OCI-LY7 (cell line): ENCODE results near the gene KCNT1. TPM values are rescaled to one million over a fixed set of nuclear protein-coding genes. Genes with fewer than 3 reads are reported as not detected.

Experiments used
- BruUV-seq: library from RNA; stranded (reverse); fragments of 400-500 nt; replicated peaks from 2 replicates; lab custom pipeline; 2021; lab: Mats Ljungman, UMichigan
- CTCF ChIA-PET: fragments of 300-600 bp; sonication (Branson Sonifier 250); formaldehyde crosslinking; loops from one replicate; lab custom pipeline; 2022; ENCODE audit warnings: antibody characterized with exemption; ENCODE audit not compliant: unreplicated experiment; lab: Charles Lee
- POLR2A ChIA-PET: fragments of 300-600 bp; sonication (Branson Sonifier 250); formaldehyde crosslinking; loops from one replicate; lab custom pipeline; 2022; ENCODE audit warnings: antibody characterized with exemption; lab: Charles Lee
- DNase-seq: peaks from one replicate; pipeline ENCODE4 v3.0.0-alpha.2; 2015; ENCODE audit warnings: low spot score
- H2AFZ ChIP-seq: fragments of 200-600 bp; sonication (generic), shearing (Covaris generic); 2 replicates; pipeline ENCODE4 v1.6.1; 2014; ENCODE audit warnings: mild to moderate bottlenecking, antibody characterized with exemption, low read length, moderate library complexity
- H3K27ac ChIP-seq: fragments of 200-600 bp; sonication (generic); 2 replicates; pipeline ENCODE4 v1.5.1; 2014; ENCODE audit warnings: mixed run types, low read depth, mild to moderate bottlenecking, moderate library complexity, low read length, inconsistent platforms; ENCODE audit not compliant: poor library complexity, severe bottlenecking
- H3K36me3 ChIP-seq: fragments of 200-600 bp; sonication (generic); 2 replicates; pipeline ENCODE4 v1.6.1; 2014; ENCODE audit warnings: mild to moderate bottlenecking, antibody characterized with exemption, low read length, moderate library complexity, mixed read lengths; ENCODE audit not compliant: insufficient read depth
- H3K4me1 ChIP-seq: fragments of 200-600 bp; sonication (generic); 2 replicates; pipeline ENCODE4 v1.5.1; 2014; ENCODE audit warnings: mild to moderate bottlenecking, low read length; ENCODE audit not compliant: insufficient read depth, poor library complexity, severe bottlenecking
- H3K4me2 ChIP-seq: fragments of 200-600 bp; sonication (generic); 2 replicates; pipeline ENCODE4 v1.6.1; 2014; ENCODE audit warnings: mild to moderate bottlenecking, low read length
- H3K4me3 ChIP-seq: fragments of 200-600 bp; sonication (generic); 2 replicates; pipeline ENCODE4 v1.5.1; 2014; ENCODE audit warnings: mild to moderate bottlenecking, low read depth, low read length; ENCODE audit not compliant: poor library complexity, severe bottlenecking
- H3K79me2 ChIP-seq: fragments of 200-600 bp; sonication (generic); 2 replicates; pipeline ENCODE4 v1.6.1; 2016; ENCODE audit warnings: low read depth, mild to moderate bottlenecking, low read length, moderate library complexity, mixed read lengths; ENCODE audit not compliant: insufficient read depth
- H3K9me2 ChIP-seq: fragments of 200-600 bp; sonication (generic); 2 replicates; pipeline ENCODE4 v1.6.1; 2016; ENCODE audit warnings: mild to moderate bottlenecking, low read length, mixed read lengths; ENCODE audit not compliant: insufficient read depth
- H3K9me3 ChIP-seq: fragments of 200-600 bp; sonication (generic); 2 replicates; pipeline ENCODE4 v1.6.1; 2014; ENCODE audit warnings: mild to moderate bottlenecking, mixed run types, low read length, mixed read lengths
- H4K20me1 ChIP-seq: fragments of 200-600 bp; sonication (generic); 2 replicates; pipeline ENCODE4 v1.6.1; 2014; ENCODE audit warnings: mild to moderate bottlenecking, antibody characterized with exemption, low read length, moderate library complexity, mixed read lengths; ENCODE audit not compliant: insufficient read depth
- EZH2phosphoT487 ChIP-seq: fragments of 200-600 bp; sonication (generic); IDR thresholded peaks from 2 replicates; pipeline ENCODE4 v1.6.1; 2018; ENCODE audit warnings: low read depth, borderline replicate concordance, mild to moderate bottlenecking, mixed run types, antibody characterized with exemption, low read length, moderate library complexity, mixed read lengths
- intact Hi-C: fragments of 100-400 bp; cut with micrococcal nuclease; formaldehyde crosslinking; loops from one replicate; pipeline ENCODE4 v1.10.0; 2022; ENCODE audit not compliant: unreplicated experiment
- total RNA-seq, 2 experiments: library from RNA; depleted of rRNA in 1 of 2; stranded (reverse); fragments of >200 nt in 1 of 2; shearing (Covaris generic) in 1 of 2; gene quantifications; 2 replicates each; pipeline ENCODE4 v1.2.3, GENCODE V29; 2014 to 2022
- TF ChIP-seq, protein P1 (sequence below): fragments of 200-600 bp; sonication (generic); conservative IDR thresholded peaks from 2 replicates; pipeline ENCODE4 v1.5.1; 2014; ENCODE audit warnings: mild to moderate bottlenecking, antibody characterized with exemption, low read length, moderate library complexity, mixed read lengths

Gene KCNT1
- total RNA-seq, 2 experiments from 2014 or later, result not detected

DNA sequence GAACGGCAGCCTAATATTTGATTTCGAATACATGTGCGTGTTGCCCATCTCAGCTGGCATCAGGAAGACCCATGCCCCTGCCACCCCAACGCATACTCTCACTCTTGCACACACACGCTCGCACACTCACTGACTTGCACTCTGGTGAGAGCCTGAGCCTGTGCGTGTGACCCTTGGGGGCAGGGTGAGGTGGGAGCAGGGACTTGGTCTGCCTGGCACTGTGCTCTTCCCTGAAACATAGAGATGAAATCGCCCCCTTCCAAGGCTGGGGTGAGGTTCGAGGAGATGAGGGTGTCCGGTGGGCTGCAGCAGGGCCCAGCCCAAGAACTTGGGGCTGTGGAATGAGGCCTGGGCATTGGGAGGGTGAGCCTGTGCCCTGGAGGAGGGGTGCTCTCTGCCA lies 37.7 kb upstream of the KCNT1 start:
- no TSS peak for BruUV-seq
- no peak overlapping the region for H3K27ac ChIP-seq
- no peak overlapping the region for H3K4me3 ChIP-seq
- H3K36me3 ChIP-seq, result no peaks in the 10 kb centered on the region
- intact Hi-C loops, result no loop called here
- TF ChIP-seq, protein P1, sequence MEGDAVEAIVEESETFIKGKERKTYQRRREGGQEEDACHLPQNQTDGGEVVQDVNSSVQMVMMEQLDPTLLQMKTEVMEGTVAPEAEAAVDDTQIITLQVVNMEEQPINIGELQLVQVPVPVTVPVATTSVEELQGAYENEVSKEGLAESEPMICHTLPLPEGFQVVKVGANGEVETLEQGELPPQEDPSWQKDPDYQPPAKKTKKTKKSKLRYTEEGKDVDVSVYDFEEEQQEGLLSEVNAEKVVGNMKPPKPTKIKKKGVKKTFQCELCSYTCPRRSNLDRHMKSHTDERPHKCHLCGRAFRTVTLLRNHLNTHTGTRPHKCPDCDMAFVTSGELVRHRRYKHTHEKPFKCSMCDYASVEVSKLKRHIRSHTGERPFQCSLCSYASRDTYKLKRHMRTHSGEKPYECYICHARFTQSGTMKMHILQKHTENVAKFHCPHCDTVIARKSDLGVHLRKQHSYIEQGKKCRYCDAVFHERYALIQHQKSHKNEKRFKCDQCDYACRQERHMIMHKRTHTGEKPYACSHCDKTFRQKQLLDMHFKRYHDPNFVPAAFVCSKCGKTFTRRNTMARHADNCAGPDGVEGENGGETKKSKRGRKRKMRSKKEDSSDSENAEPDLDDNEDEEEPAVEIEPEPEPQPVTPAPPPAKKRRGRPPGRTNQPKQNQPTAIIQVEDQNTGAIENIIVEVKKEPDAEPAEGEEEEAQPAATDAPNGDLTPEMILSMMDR, result no peak
- TF ChIP-seq EZH2phosphoT487, result no peak
- no peak overlapping the region for H3K4me2 ChIP-seq
- POLR2A ChIA-PET, result no interaction called here
- no peaks in the 10 kb centered on the region for H3K9me2 ChIP-seq
- no peaks in the 10 kb centered on the region for H3K79me2 ChIP-seq
- CTCF ChIA-PET, result no interaction called here
- H4K20me1 ChIP-seq, result no peaks in the 10 kb centered on the region
- no peaks in the 10 kb centered on the region for H3K9me3 ChIP-seq
- no peaks in the 10 kb centered on the region for H3K4me1 ChIP-seq
- no peak for DNase-seq
- no peak overlapping the region for H2AFZ ChIP-seq

DNA sequence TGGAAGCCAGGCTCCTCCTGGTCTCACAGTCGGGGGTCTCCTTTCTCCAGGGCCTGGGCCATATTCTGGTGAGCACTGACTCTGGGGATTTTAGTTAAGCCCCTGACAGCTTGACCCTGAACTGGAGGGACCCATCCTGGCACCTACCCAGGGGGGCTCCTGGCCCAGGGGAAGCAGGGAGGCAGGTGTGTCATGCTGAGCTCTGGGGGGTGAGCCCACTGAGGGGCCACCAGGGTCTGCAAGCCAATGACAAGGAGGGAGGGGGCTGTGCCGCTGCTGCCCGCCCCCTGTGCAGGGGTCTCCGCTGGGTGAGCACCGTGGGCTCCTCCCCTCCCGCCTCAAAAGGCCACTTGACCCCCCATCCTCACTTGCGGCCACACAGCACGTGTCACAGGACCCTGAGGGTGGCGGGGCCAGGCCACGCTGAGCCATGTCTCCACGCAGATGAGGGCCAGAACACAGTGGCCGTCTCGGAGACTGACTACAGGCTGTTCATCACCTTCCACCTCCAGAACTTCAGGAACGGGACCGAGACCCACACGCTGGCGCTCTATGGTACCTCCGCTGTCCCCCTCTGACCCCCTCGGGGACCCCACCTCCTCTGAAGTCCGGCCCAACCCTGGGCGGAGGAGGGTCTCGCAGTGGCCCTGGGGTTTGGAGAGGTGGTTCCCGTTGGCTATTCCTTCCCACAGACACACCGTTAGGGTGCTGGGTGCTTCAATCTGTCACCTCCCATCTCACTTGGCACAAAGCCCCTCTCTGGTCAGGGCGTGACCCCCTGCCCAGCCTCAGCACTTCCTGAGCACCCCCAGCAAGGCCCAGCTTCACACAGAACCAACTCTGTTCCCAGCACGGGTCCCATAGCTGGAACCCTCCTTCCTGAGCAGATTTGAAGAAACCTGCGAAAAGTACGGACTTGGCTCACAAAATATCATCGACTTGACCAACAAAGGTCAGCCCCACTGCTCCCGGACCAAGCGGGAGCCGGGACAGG lies 36.9 kb upstream of the KCNT1 start:
- no peak overlapping the region for H3K4me2 ChIP-seq
- no peak overlapping the region for H2AFZ ChIP-seq
- ChIA-PET POLR2A (no interaction called here), CTCF (no interaction called here)
- H3K9me3 ChIP-seq, result no peaks in the 10 kb centered on the region
- no peaks in the 10 kb centered on the region for H3K36me3 ChIP-seq
- BruUV-seq, result no TSS peak
- no peak for TF ChIP-seq EZH2phosphoT487
- no peak overlapping the region for H3K4me3 ChIP-seq
- H3K4me1 ChIP-seq, result no peaks in the 10 kb centered on the region
- H3K27ac ChIP-seq, result no peak overlapping the region
- no peaks in the 10 kb centered on the region for H3K9me2 ChIP-seq
- H3K79me2 ChIP-seq, result no peaks in the 10 kb centered on the region
- no peaks in the 10 kb centered on the region for H4K20me1 ChIP-seq
- no peak for DNase-seq
- intact Hi-C loops, result no loop called here

DNA sequence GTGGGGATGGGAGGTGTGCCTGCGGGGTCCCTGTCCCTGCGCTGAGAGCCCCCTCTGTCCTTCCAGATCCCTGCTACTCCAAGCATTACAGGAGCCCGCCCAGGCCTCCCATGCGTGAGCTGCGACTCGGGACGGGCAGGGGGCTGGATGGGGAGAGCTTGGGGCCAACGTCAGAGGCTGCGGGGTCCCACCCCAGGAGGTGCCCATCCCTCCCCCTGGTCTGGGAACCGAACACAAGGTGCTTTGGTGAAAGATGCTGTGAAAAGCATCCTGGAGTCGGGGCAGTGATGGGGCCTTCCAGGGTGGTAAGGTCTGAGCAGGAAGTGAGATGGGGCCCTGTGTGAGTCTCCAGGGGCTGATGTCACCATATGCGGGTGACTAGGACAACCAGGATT lies 36.2 kb upstream of the KCNT1 start:
- ChIA-PET CTCF (no interaction called here), POLR2A (no interaction called here)

More for the DNA sequence above, 36.2 kb upstream of the KCNT1 start:
- Histone ChIP-seq H3K79me2 (no peaks in the 10 kb centered on the region), H3K4me2 (no peak overlapping the region), H3K9me3 (no peaks in the 10 kb centered on the region), H3K4me1 (no peaks in the 10 kb centered on the region), H3K27ac (no peak overlapping the region), H3K9me2 (no peaks in the 10 kb centered on the region), H3K4me3 (no peak overlapping the region), H3K36me3 (no peaks in the 10 kb centered on the region), H4K20me1 (no peaks in the 10 kb centered on the region), H2AFZ (no peak overlapping the region)
- no TSS peak for BruUV-seq
- no peak for DNase-seq
- no peak for TF ChIP-seq EZH2phosphoT487
- TF ChIP-seq, protein P1, result no peak
- intact Hi-C loops, result no loop called here
